Breast epithelium (tissue), 4 donors: ENCODE results near the gene KDM1B. TPM values are rescaled to one million over a fixed set of nuclear protein-coding genes. Genes with fewer than 3 reads are reported as not detected.

Experiments used
- DNase-seq, 2 donors: peaks; one replicate each; pipeline ENCODE4 v3.0.0-alpha.2; 2019; ENCODE audit warnings: low spot score in 2 of 2
- H3K27ac ChIP-seq, 2 donors: fragments of 200-600 bp; sonication (generic) in 1 of 2; one replicate each; pipeline ENCODE4 v1.5.1; 2016 to 2019; ENCODE audit warnings: mild to moderate bottlenecking in 1 of 2
- H3K27me3 ChIP-seq, 2 donors: fragments of 200-600 bp; sonication (generic) in 1 of 2; one replicate each; pipeline versions ENCODE4 v1.5.1 to v1.6.0; 2017 to 2019; ENCODE audit warnings: control low read depth in 1 of 2, mild to moderate bottlenecking in 1 of 2
- H3K36me3 ChIP-seq: fragments of 200-600 bp; one replicate; pipeline ENCODE4 v1.5.1; 2019
- H3K4me1 ChIP-seq, 2 donors: fragments of 200-600 bp; sonication (generic); one replicate each; pipeline ENCODE4 v1.5.1; 2016 to 2019; ENCODE audit warnings: control low read depth in 1 of 2
- H3K4me3 ChIP-seq, 3 donors: fragments of 200-600 bp; sonication (generic); 1 replicate in 2 of 3; 2 replicates in 1 of 3; pipeline ENCODE4 v1.5.1; 2016 to 2019; ENCODE audit warnings: mild to moderate bottlenecking in 3 of 3, moderate library complexity in 2 of 3
- H3K9me3 ChIP-seq, 2 donors: fragments of 200-600 bp; sonication (generic) in 1 of 2; one replicate each; pipeline ENCODE4 v1.5.1; 2016 to 2019; ENCODE audit warnings: control low read depth in 1 of 2
- POLR2A ChIP-seq: fragments of 450-650 bp; IDR thresholded peaks from one replicate; pipeline ENCODE4 v1.6.1; 2016; ENCODE audit warnings: antibody characterized with exemption, mild to moderate bottlenecking, moderate library complexity
- POLR2AphosphoS5 ChIP-seq, 3 donors: sonication (generic); formaldehyde crosslinking; IDR thresholded peaks; one replicate each; pipeline ENCODE4 v1.6.1; 2017; ENCODE audit warnings: antibody characterized with exemption in 3 of 3
- intact Hi-C: fragments of 100-400 bp; cut with DNase I; formaldehyde crosslinking; loops from one replicate; pipeline ENCODE4 v1.15.1; 2023; ENCODE audit warnings: low total_unique reads
- total RNA-seq, 3 donors: library from RNA; depleted of rRNA; stranded (reverse); fragments of >200 nt; gene quantifications; one replicate each; pipeline ENCODE4 v1.1.0, GENCODE V29; 2016
- TF ChIP-seq, protein P1 (sequence below), 3 donors: fragments of 450-650 bp; IDR thresholded peaks; one replicate each; pipeline ENCODE4 v1.5.1; 2016 to 2017; ENCODE audit warnings: antibody characterized with exemption in 3 of 3, mild to moderate bottlenecking in 3 of 3, moderate library complexity in 3 of 3

KDM1B gene
- total RNA-seq, 3 donors from 2014 or later = 14.4 to 18.6 (median 16.2) TPM

DNA sequence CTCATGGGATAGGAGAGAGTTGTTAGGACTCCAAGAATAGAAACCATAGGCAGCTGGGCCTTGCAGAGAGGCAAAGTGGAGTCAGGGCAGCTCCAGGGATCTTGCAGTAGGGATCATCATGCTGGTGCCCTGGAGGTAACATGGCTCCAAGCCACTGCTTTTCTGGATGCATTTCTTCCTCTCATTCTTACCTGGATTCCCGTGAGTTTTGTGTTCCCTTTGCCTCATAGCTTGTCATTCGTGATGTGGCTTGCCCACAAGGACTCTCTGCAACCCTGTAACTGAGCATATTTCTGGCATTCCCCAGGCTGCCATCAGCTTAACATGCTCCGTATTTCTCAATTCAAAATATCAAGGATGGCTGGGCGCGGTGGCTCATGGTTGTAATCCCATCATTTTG is 38.1 kb upstream of the KDM1B start:
- Histone ChIP-seq H3K27me3 (no peaks in the 10 kb centered on the region), H3K9me3 (peaks cover 0 to 3% of the 10 kb centered on the region in 2 donors), H3K27ac (no peak overlapping the region), H3K4me3 (no peak overlapping the region), H3K4me1 (no peaks in the 10 kb centered on the region), H3K36me3 (no peaks in the 10 kb centered on the region)
- TF ChIP-seq POLR2A = no peak
- TF ChIP-seq POLR2AphosphoS5 (IDR thresholded peaks at IDR 0.05) = no peak
- TF ChIP-seq, protein P1, sequence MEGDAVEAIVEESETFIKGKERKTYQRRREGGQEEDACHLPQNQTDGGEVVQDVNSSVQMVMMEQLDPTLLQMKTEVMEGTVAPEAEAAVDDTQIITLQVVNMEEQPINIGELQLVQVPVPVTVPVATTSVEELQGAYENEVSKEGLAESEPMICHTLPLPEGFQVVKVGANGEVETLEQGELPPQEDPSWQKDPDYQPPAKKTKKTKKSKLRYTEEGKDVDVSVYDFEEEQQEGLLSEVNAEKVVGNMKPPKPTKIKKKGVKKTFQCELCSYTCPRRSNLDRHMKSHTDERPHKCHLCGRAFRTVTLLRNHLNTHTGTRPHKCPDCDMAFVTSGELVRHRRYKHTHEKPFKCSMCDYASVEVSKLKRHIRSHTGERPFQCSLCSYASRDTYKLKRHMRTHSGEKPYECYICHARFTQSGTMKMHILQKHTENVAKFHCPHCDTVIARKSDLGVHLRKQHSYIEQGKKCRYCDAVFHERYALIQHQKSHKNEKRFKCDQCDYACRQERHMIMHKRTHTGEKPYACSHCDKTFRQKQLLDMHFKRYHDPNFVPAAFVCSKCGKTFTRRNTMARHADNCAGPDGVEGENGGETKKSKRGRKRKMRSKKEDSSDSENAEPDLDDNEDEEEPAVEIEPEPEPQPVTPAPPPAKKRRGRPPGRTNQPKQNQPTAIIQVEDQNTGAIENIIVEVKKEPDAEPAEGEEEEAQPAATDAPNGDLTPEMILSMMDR (IDR thresholded peaks at IDR 0.05) = no peak
- intact Hi-C loops = no loop called here
- DNase-seq = no peak

DNA sequence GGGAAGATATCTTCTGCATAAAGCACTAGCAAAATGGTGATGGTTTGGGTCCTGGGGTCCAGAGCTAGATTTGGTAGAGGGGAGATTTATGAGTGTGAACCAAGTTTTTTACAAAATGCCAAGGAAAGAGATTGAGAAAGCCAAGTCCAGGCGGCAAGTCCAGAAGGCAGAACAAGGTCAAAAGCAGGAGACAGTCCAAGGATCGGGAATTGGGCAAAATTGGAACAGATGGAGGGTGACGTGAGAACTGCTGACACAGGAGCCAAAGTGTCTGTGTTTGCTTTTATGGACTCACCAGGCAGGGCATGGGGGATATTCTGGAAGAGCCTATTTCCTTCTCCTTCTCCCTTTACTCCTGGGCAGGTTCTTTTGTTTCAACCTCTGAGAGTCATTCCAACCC is 36.9 kb upstream of the KDM1B start:
- no peaks in the 10 kb centered on the region for H3K27me3 ChIP-seq
- no peaks in the 10 kb centered on the region for H3K4me1 ChIP-seq
- H3K4me3 ChIP-seq = no peak overlapping the region
- intact Hi-C loops = no loop called here
- no peak for TF ChIP-seq POLR2A
- no peak for TF ChIP-seq POLR2AphosphoS5 (IDR thresholded peaks at IDR 0.05)
- TF ChIP-seq, protein P1 (IDR thresholded peaks at IDR 0.05) = no peak
- H3K9me3 ChIP-seq = peaks cover 0 to 3% of the 10 kb centered on the region in 2 donors
- DNase-seq = no peak
- no peak overlapping the region for H3K27ac ChIP-seq
- no peaks in the 10 kb centered on the region for H3K36me3 ChIP-seq

DNA sequence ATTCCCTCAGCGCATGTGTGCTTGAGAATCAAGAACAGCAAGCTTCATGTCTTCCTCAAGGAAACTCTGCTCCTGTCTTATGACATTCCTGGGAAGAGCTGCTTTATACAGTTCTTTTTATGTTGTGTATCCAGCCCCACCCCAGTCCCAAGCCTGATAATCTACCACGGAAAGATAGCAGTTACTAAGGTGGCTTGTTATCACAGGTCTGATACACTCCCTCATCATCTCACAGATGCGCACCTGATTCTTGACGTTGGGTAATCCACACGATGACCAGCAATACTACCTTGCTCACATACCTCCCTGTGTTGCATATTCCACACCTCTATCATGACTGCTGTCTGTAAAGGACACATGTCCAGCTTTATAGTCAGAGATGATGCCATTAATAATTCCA is 36.0 kb upstream of the KDM1B start:
- H3K4me3 ChIP-seq = no peak overlapping the region
- intact Hi-C loops = no loop called here
- no peak overlapping the region for H3K27ac ChIP-seq
- no peak for DNase-seq
- no peaks in the 10 kb centered on the region for H3K4me1 ChIP-seq
- H3K9me3 ChIP-seq = peaks cover 0 to 3% of the 10 kb centered on the region in 2 donors
- no peaks in the 10 kb centered on the region for H3K36me3 ChIP-seq
- TF ChIP-seq POLR2A = no peak
- H3K27me3 ChIP-seq = no peaks in the 10 kb centered on the region

DNA sequence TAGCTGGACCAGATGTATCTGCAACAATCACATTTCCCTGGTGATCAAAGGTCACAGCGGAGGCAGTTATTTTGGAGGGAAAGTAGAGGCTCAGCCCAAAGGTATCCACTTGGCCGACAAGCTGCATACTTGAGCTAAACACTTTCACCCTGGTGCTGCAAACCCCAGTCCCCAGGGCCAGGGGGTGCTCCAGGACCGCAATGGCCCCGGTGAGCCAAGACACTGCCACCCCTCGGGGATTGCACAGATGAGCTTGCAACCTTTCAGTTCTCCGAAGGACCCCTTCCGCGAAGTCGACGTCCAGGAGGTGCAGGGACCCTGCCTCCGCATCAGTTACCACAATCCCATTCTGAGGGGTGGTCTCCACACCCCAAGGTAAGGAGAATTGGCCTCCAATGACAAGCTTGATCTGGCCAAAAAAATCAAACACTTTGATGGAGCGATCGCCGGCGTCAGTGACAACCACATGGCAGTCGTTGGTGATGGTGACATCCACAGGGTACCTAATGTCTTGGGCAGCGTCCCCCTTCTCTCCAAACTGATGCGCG is 33.6 kb upstream of the KDM1B start:
- Histone ChIP-seq H3K27ac (no peak overlapping the region), H3K27me3 (no peaks in the 10 kb centered on the region), H3K4me3 (peak overlapping the region; percentile 51 to 86 (median 65)), H3K36me3 (no peaks in the 10 kb centered on the region), H3K4me1 (no peaks in the 10 kb centered on the region), H3K9me3 (peaks cover 0 to 3% of the 10 kb centered on the region in 2 donors)
- TF ChIP-seq, protein P1 (IDR thresholded peaks at IDR 0.05) = no peak
- TF ChIP-seq POLR2AphosphoS5 (IDR thresholded peaks at IDR 0.05) (no peak), POLR2A (no peak)
- intact Hi-C loops = no loop called here
- no peak for DNase-seq

DNA sequence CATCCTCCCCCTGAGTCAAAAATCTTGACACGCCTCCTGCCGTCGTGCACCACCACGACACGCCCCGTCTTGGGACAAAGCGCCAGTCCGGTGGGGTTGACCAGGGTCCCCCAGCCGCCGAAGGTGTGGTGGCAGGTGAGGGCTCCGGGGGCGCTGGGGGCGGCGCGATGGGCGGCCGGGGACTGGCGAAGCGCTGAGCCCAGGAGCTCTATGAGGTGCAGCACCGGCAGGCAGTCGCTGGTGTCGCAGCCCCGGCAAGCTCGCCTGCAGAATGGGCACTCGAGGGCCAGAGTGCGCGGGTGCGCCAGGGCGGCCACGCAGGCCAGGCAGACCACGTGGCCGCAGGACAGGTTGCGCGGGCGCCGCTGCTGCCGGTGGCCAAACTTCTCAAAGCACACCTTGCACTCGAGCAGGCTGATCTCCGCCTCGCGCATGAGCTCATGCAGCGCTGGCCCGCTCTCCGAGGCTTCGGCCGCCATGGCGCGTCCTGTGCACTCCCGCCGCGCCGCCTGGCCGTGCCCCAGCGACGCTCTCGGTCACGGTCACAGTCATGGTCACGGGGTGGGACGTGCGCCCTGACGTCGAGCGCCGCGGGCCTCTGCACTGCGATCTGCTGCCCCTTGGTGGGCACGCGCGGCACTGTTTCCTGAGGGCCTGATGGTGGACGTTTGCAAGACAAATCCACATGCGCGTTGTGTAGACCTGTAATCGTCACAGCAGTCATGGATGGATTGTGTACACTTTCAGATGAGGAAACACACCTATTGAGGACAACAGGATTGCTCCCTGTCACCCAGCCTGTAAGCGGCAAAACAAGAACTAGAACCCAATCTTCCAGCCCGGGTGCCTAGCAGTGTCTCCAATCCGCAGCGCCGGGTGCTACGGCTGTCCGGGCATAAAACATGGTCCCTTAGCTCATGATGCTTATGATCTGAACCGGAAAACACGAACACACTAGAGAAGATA is 32.8 kb upstream of the KDM1B start, which contains the start of gene NHLRC1:
TSS of gene NHLRC1 (minus strand) at position 550 of the 966 bp plus-strand sequence. CDS start at position 479, 71 bp downstream.
- no peak for TF ChIP-seq POLR2A
- TF ChIP-seq, protein P1 (IDR thresholded peaks at IDR 0.05) = peak; percentile 93 to 96 (median 95)
- peak; percentile 90 to 92 (median 90) for TF ChIP-seq POLR2AphosphoS5 (IDR thresholded peaks at IDR 0.05)
- H3K27ac ChIP-seq = peak within 1 kb of the TSS; percentile 76 to 79
- peaks cover 0 to 3% of the 10 kb centered on the region in 2 donors for H3K9me3 ChIP-seq
- no peaks in the 10 kb centered on the region for H3K27me3 ChIP-seq
- peak; percentile 84 to 91 for DNase-seq
- peak within 1 kb of the TSS; percentile 51 to 86 (median 65) for H3K4me3 ChIP-seq
- intact Hi-C loops = no loop called here
- no peaks in the 10 kb centered on the region for H3K4me1 ChIP-seq
- no peaks in the 10 kb centered on the region for H3K36me3 ChIP-seq
